MCF 10A (cell line): ENCODE results near the gene TMEM45A. TPM values are rescaled to one million over a fixed set of nuclear protein-coding genes. Genes with fewer than 3 reads are reported as not detected.
"Not testable (repeated sequence)": the region's sequence is repeated elsewhere in the genome, so short reads cannot be mapped to it uniquely, and the experiment has no call there.

Experiments used
- Bru-seq: library from RNA; stranded (reverse); fragments of 400-500 nt; gene quantifications from one replicate; lab custom pipeline; 2021; lab: Mats Ljungman, UMichigan
- BruChase-seq, 2 experiments: library from RNA; stranded (reverse); fragments of 400-500 nt; gene quantifications; one replicate each; lab custom pipeline; 2021; lab: Mats Ljungman, UMichigan
- BruUV-seq: library from RNA; stranded (reverse); fragments of 400-500 nt; replicated peaks from 2 replicates; lab custom pipeline; 2021; lab: Mats Ljungman, UMichigan
- CTCF ChIA-PET: fragments of 300-600 bp; sonication (Branson Sonifier 250); formaldehyde crosslinking; extraction: SDS; loops from one replicate; lab custom pipeline; 2021; ENCODE audit warnings: antibody characterized with exemption, inconsistent platforms; lab: Yijun Ruan, JAX
- POLR2A ChIA-PET: fragments of 300-600, 350-650 bp; sonication (Branson Sonifier 250); formaldehyde crosslinking; extraction: SDS; loops from one replicate; lab custom pipeline; 2020; ENCODE audit warnings: antibody characterized with exemption, inconsistent platforms; lab: Yijun Ruan, JAX
- DNase-seq: peaks from one replicate; pipeline ENCODE4 v3.0.0-alpha.2; 2018; ENCODE audit not compliant: unreplicated experiment
- H3K27ac Mint-ChIP-seq: one replicate; pipeline ENCODE4 v1.8.0; 2022; ENCODE audit warnings: mild to moderate bottlenecking, low read depth, mixed read lengths; ENCODE audit not compliant: unreplicated experiment
- H3K27me3 Mint-ChIP-seq: one replicate; pipeline ENCODE4 v1.8.0; 2022; ENCODE audit warnings: mixed read lengths; ENCODE audit not compliant: insufficient read depth, unreplicated experiment
- H3K36me3 Mint-ChIP-seq: one replicate; pipeline ENCODE4 v1.8.0; 2022; ENCODE audit warnings: mild to moderate bottlenecking, moderate library complexity, mixed read lengths; ENCODE audit not compliant: insufficient read depth, unreplicated experiment
- H3K4me1 Mint-ChIP-seq: one replicate; pipeline ENCODE4 v1.8.0; 2022; ENCODE audit warnings: mixed read lengths; ENCODE audit not compliant: insufficient read depth, unreplicated experiment
- H3K4me3 Mint-ChIP-seq: one replicate; pipeline ENCODE4 v1.8.0; 2022; ENCODE audit warnings: mild to moderate bottlenecking, moderate library complexity, mixed read lengths; ENCODE audit not compliant: unreplicated experiment
- H3K9me3 Mint-ChIP-seq: one replicate; pipeline ENCODE4 v1.8.0; 2022; ENCODE audit warnings: mixed read lengths; ENCODE audit not compliant: unreplicated experiment
- intact Hi-C: fragments of 100-400 bp; cut with micrococcal nuclease; formaldehyde crosslinking; loops from 2 replicates; pipeline ENCODE4 v1.14.1; 2022
- long read RNA-seq: library from polyadenylated mRNA; stranded (forward); transcript quantifications from one replicate; pipeline ENCODE4 v2.0.0, GENCODE V29; 2022
- total RNA-seq: library from RNA; stranded (reverse); gene quantifications from 2 replicates; pipeline ENCODE4 v1.2.3, GENCODE V29; 2022
- TF ChIP-seq, protein P1 (sequence below): fragments of 200-600 bp; IDR thresholded peaks from one replicate; pipeline ENCODE4 v1.8.0; 2022; ENCODE audit warnings: antibody characterized with exemption, mild to moderate bottlenecking; ENCODE audit not compliant: unreplicated experiment

Gene TMEM45A, protein sequence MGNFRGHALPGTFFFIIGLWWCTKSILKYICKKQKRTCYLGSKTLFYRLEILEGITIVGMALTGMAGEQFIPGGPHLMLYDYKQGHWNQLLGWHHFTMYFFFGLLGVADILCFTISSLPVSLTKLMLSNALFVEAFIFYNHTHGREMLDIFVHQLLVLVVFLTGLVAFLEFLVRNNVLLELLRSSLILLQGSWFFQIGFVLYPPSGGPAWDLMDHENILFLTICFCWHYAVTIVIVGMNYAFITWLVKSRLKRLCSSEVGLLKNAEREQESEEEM
- total RNA-seq (4.1 and 8.0 TPM in 2 replicates), Bru-seq, nascent RNA (percentile 42 among the genes with signal in this experiment), BruChase-seq, experiment 1, labeled RNA remaining after a 6-hour chase (percentile 46 among the genes with signal in this experiment), BruChase-seq, experiment 2, labeled RNA remaining after a 2-hour chase (percentile 45 among the genes with signal in this experiment)
- long read RNA-seq, transcript TMEM45A-201 (6 exons, 1,567 nt) = major isoform, 12 of 26 reads
- long read RNA-seq, partial matches to known transcripts = 1 of 26 reads
- long read RNA-seq, other reads (novel, unspliced or antisense) = 13 of 26 reads

DNA sequence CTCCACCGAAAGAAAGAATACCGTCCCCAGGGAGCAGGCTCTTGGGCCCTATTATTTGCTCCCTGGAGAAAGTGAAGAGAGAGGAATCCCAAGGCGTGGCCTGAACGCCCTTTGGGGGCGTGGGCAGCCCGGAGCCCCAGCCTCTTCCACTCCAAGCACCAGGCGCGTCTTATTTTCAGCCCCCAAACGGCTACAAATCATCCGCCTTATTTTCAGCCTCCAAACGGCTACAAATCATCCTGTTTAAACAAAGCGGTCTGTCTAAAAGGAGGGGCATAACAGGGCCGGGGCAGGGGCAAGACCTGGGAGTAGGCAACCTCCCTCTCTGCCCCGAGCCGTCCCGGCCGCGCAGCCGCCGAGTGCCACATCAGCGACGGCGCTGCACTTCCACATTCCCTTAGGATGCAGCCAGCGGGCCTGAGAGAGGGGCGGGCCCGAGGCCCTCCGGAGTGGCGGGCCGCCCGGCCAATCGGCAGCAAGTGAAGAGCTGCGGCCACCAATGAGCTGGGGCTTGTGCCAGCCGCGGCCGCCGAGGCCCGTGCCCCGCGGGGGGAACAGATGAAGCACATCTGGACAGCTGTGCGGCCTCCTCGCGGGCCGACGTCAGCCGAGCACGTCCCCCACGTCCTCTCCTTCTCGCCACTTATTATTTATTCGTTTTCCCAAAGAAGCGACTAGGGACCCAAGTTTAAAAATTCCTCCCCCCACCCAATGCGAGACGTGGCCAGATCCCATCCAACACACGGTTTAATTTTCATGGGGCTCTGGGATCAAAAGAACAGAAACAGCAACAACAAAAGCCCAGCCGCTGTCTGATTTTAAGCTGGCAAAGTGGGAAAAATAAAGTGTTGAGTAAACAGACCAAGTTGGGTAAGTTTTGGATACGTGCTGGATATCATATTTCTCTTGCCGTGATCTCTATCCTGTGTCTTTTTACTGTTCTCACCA is at the start of gene TMEM45A:
TMEM45A (plus strand) TSS at position 561 of the 948 bp plus-strand sequence. CDS start 62,593 bp downstream, outside the sequence.
- peak; percentile 92 for DNase-seq
- TF ChIP-seq, protein P1, sequence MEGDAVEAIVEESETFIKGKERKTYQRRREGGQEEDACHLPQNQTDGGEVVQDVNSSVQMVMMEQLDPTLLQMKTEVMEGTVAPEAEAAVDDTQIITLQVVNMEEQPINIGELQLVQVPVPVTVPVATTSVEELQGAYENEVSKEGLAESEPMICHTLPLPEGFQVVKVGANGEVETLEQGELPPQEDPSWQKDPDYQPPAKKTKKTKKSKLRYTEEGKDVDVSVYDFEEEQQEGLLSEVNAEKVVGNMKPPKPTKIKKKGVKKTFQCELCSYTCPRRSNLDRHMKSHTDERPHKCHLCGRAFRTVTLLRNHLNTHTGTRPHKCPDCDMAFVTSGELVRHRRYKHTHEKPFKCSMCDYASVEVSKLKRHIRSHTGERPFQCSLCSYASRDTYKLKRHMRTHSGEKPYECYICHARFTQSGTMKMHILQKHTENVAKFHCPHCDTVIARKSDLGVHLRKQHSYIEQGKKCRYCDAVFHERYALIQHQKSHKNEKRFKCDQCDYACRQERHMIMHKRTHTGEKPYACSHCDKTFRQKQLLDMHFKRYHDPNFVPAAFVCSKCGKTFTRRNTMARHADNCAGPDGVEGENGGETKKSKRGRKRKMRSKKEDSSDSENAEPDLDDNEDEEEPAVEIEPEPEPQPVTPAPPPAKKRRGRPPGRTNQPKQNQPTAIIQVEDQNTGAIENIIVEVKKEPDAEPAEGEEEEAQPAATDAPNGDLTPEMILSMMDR = no peak
- H3K4me1 Mint-ChIP-seq = peaks cover 12% of the 10 kb centered on the region
- ChIA-PET CTCF (interaction anchor here (0.5 to 1.2 kb wide), 10 partner anchors 14 to 907 kb away, joined by 3 to 7 read pairs (median 3); no protein-coding TSS in a partner anchor), POLR2A (interaction anchor here (0.6 to 1.5 kb wide), 21 partner anchors 13 to 1501 kb away, joined by 3 to 8 read pairs (median 3); partner anchors contain the start of gene LNP1)
- H3K4me3 Mint-ChIP-seq = peak within 1 kb of the TSS; percentile 82
- no peaks in the 10 kb centered on the region for H3K27me3 Mint-ChIP-seq
- no peaks in the 10 kb centered on the region for H3K36me3 Mint-ChIP-seq
- no TSS peak for BruUV-seq
- peak within 1 kb of the TSS; percentile 82 for H3K27ac Mint-ChIP-seq
- intact Hi-C loops = loop anchor here (2.0 kb wide), 1 partner anchor 64 kb away; no protein-coding TSS in a partner anchor
- no peaks in the 10 kb centered on the region for H3K9me3 Mint-ChIP-seq

GRCh38 chr3:100443690-100444089 is 48.7 kb upstream of the TMEM45A start:
- no peak overlapping the region for H3K4me3 Mint-ChIP-seq
- H3K4me1 Mint-ChIP-seq = no peaks in the 10 kb centered on the region
- intact Hi-C loops = no loop called here
- TF ChIP-seq, protein P1 = no peak
- no TSS peak for BruUV-seq
- H3K9me3 Mint-ChIP-seq = no peaks in the 10 kb centered on the region
- no peak overlapping the region for H3K27ac Mint-ChIP-seq
- no peaks in the 10 kb centered on the region for H3K27me3 Mint-ChIP-seq
- DNase-seq = no peak
- CTCF ChIA-PET = interaction anchor here (0.7 to 1.1 kb wide), 3 partner anchors 29 to 540 kb away, joined by 3 to 8 read pairs (median 3); no protein-coding TSS in a partner anchor
- peaks cover 6% of the 10 kb centered on the region for H3K36me3 Mint-ChIP-seq
- POLR2A ChIA-PET = no interaction called here

- POLR2A ChIA-PET, H3K27me3 Mint-ChIP-seq, H3K27ac Mint-ChIP-seq, H3K4me1 Mint-ChIP-seq, H3K36me3 Mint-ChIP-seq, intact Hi-C loops, H3K4me3 Mint-ChIP-seq, CTCF ChIA-PET, H3K9me3 Mint-ChIP-seq, BruUV-seq, DNase-seq: not testable (repeated sequence)
Observed at GRCh38 chr3:100447067-100447466, 45.4 kb upstream of the TMEM45A start.

DNA sequence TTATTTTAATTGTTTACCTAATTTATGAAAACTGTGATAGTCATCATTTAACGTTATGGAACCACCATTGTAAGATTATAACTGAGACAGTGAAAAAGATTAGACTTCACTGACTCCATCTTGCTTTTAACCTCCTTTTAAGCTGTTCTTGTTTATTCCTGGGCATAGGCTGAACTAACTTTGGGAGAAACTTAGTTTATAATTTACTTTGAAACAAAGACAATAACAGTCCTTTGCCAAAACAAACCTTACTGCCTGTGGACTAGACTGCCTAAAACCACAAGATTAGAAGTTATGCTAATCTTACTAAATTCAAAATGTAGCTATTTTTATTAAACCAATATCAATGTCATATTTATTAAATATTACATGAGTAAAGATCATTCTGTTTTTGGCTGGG is 44.3 kb upstream of the TMEM45A start:
- Mint-ChIP-seq H3K9me3 (no peaks in the 10 kb centered on the region), H3K27ac (no peak overlapping the region), H3K36me3 (peaks cover 6% of the 10 kb centered on the region), H3K27me3 (no peaks in the 10 kb centered on the region), H3K4me3 (no peak overlapping the region), H3K4me1 (no peaks in the 10 kb centered on the region)
- intact Hi-C loops = no loop called here
- ChIA-PET POLR2A (interaction anchor here (1.2 kb wide), 1 partner anchor 47 kb away, joined by 3 read pairs; the partner anchor contains the start of genes LNP1 and TOMM70), CTCF (interaction anchor here (0.9 to 3.2 kb wide), 4 partner anchors 15 to 144 kb away, joined by 3 to 12 read pairs (median 4); partner anchors contain the start of genes LNP1 and TOMM70)
- no peak for DNase-seq
- no TSS peak for BruUV-seq
- TF ChIP-seq, protein P1 = no peak
